ENCODE measurements around the gene VILL.
"Not testable (repeated sequence)": the region's sequence is repeated elsewhere in the genome, so short reads cannot be mapped to it uniquely, and the experiment has no call there.

The VILL gene

GRCh38 chr3:37987315-37987697, 3.3 kb upstream of the VILL start:
- no peak for DNase-seq

- DNase-seq, result no peak
These were observed 2.8 kb upstream of the VILL start for GRCh38 chr3:37987751-37988179.

- DNase-seq, result not testable (repeated sequence)
These were observed 2.2 kb upstream of the VILL start for GRCh38 chr3:37988376-37988775.

- no peak for DNase-seq
These were observed 1.6 kb upstream of the VILL start for GRCh38 chr3:37988931-37989525.

- DNase-seq, result no peak
These were observed 635 bp upstream of the VILL start for GRCh38 chr3:37989821-37990480.

GRCh38 chr3:37991109-37991508, 523 bp downstream of the VILL start:
- no peak for DNase-seq

GRCh38 chr3:37991823-37992222, 1.2 kb downstream of the VILL start:
- no peak for DNase-seq

- no peak for DNase-seq
These were observed 1.9 kb downstream of the VILL start for GRCh38 chr3:37992271-37993066.

- no peak for DNase-seq
These were observed 2.5 kb downstream of the VILL start for GRCh38 chr3:37993067-37993455.

- no peak for DNase-seq
These were observed 2.9 kb downstream of the VILL start for GRCh38 chr3:37993460-37993819.

GRCh38 chr3:37993820-37994638, 3.4 kb downstream of the VILL start:
- peak; percentile 73 for DNase-seq

GRCh38 chr3:37994639-37994972, 4.0 kb downstream of the VILL start:
- no peak for DNase-seq

- no peak for DNase-seq
These were observed 5.4 kb downstream of the VILL start for GRCh38 chr3:37995652-37996641.

- peak; percentile 75 for DNase-seq
These were observed 6.3 kb downstream of the VILL start for GRCh38 chr3:37996785-37997301.

- DNase-seq, result no peak
These were observed 6.8 kb downstream of the VILL start for GRCh38 chr3:37997342-37997741.

GRCh38 chr3:37997791-37998370, 7.3 kb downstream of the VILL start:
- DNase-seq, result no peak

- no peak for DNase-seq
These were observed 9.2 kb downstream of the VILL start for GRCh38 chr3:37999836-38000235.

- no peak for DNase-seq
These were observed 9.8 kb downstream of the VILL start for GRCh38 chr3:38000242-38000916.

GRCh38 chr3:38000965-38001455, 10.4 kb downstream of the VILL start:
- no peak for DNase-seq

- no peak for DNase-seq
These were observed 11.0 kb downstream of the VILL start for GRCh38 chr3:38001456-38002081.
